GM21528 (cell line): Measurements from ENCODE around the gene COL6A2.
"Not testable (repeated sequence)": the region's sequence is repeated elsewhere in the genome, so short reads cannot be mapped to it uniquely, and the experiment has no call there.

Experiments used
- ATAC-seq: cut with Tn5 transposase; IDR thresholded peaks from one replicate; pipeline ENCODE4 v1.9.1; 2021; ENCODE audit warnings: mild to moderate bottlenecking, moderate library complexity; ENCODE audit not compliant: unreplicated experiment, low FRiP score

Gene COL6A2

GRCh38 chr21:46060596-46061061, 37.3 kb upstream of the COL6A2 start:
- no peak for ATAC-seq

- ATAC-seq = no peak
These were observed 36.8 kb upstream of the COL6A2 start for GRCh38 chr21:46061063-46061462.

DNA sequence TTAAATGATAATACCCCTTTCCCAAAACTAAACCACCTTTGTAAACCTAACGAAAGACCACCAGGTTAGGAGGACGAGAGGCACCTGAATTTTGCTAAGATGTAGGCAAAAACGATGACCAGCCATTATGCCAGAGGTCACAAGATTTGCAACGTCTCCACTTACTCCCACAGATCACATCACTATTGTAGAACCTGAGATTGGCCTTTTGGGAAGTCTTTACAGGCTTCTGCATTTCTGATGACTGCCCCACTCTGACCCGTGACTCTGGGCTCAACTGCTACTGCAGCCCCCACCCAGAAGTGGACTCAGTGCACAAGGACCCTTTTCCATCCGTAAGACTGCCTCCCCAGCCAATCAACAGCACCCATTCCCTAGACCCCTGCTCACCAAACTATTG, 36.4 kb upstream of the COL6A2 start:
- ATAC-seq = no peak

DNA sequence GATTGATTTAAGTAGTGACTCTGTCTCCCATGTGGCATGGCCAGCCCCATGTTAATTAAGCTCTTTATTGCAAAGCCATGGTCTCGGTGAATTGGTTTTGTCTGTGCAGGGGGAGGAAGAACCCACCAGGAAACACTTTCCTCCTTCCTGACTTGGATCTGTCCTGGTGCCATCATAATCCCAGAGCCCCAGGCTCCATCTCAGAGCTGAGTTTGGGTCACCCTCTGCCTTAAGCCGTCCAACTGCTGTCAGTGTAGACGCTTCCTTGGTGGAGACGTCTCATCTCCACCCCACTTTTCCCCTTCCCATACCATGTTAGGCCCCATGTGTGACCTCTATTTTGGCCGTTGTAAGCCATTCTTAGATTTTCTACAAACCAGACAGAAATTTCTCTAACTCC, 36.0 kb upstream of the COL6A2 start:
- ATAC-seq = no peak

DNA sequence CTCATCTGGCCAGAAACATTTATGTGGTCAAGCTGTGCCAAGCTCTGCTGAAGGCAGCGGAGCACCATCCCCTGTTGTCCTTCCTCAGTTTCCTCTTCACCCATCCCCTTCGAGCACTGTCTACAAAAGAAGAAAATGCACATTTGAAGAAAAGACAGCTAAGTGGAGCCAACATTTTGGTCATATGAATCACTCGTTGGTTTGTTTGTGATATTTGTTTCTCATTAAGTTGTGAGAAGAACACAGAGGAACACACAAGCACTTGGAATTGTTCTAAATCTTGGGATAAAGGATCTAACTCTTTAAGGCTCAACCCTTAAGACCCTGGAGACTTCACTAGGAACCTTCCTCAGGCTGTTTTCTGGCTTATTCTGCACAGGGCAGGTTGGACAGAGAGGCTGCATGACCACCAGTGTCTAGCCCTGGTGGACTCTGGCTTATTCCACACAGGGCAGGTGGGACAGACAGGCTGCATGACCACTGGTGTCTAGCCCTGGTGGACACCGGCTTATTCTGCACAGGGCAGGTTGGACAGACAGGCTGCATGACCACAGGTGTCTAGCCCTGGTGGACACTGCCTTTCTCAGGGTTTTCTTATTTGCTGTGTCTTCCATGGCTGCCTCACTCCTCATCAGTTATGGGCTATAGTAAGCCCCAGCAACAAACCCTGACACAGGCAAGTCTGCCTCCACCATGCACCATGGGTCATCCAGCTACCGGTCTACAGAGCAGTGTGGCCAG, 35.3 kb upstream of the COL6A2 start:
- no peak for ATAC-seq

DNA sequence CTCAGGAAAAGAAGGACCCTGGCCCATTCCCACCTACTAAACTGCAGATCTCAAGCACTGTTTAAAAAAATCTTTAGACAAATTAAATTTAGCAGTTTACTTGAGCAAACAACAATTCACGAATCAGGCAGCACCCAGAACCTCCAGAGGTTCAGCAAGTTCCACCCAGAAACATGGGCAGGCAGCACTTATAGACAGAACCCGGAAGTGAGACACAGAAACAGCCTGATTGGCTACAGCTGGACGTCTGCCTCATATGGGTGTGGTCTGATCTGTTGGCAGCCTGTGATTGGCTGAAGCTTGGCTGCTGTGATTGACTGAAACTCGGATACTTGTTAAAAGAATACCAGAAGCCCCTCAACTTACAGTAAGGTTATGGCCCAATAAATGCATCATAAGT, 34.7 kb upstream of the COL6A2 start:
- ATAC-seq = no peak

GRCh38 chr21:46063734-46064680, 33.9 kb upstream of the COL6A2 start:
- ATAC-seq = no peak

- no peak for ATAC-seq
These were observed 33.1 kb upstream of the COL6A2 start for GRCh38 chr21:46064870-46065214.

GRCh38 chr21:46065215-46065913, 32.5 kb upstream of the COL6A2 start:
- ATAC-seq = no peak

- no peak for ATAC-seq
These were observed 31.9 kb upstream of the COL6A2 start for GRCh38 chr21:46065914-46066551.

DNA sequence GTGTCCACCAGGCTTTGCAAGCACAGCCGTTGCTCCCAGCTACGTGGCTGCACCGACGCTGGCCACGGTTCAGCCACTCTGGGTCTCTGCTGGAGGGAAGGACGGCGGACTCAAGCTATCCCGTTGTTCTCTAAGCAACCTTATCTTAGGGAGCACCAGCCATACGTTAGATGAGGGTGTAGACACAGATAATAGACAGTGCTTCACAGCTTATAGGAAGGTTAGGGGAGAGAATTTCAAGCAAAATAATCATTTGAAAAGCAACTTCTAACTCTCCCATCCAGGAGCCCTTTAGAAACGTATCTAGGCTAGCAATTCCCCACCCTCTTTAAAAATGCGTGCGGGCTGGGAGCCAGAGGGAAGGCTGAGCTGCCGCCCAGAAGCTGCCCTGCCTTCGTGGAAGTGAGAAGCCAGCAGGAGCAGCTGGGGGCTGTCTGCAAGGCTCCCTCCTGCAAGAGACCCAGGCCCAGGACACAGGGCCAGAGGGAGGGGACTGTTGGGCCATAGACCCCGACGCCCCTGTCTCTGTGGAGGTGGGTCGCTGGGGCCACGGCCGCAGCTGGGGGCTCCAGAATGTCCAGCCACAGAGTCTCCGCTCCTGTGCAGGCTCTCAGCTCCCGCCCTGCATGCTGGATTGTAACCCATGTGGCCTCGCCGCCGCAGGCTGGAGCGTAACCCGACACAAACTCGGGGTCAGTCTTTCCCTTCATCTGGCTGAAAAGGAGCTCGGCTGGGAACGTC, 31.2 kb upstream of the COL6A2 start:
- ATAC-seq = no peak

- no peak for ATAC-seq
These were observed 30.3 kb upstream of the COL6A2 start for GRCh38 chr21:46067505-46068201.

GRCh38 chr21:46068516-46069079, 29.3 kb upstream of the COL6A2 start:
- no peak for ATAC-seq

DNA sequence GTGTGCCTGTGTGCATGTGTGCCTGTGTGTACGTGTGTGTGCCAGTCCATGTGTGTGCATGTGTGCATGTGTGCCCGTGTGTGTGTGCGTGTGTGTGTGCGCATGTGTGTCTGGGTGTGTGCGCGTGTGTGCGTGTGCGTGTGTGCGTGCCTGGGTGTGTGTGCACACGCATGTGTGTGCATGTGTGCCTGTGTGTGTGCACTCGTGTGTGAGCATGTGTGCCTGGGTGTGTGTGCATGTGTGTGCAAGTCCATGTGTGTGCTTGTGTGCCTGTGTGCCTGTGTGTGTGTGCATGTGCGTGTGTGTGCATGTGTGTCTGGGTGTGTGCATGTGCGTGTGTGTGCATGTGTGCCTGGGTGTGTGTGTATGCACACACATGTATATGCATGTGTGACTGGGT, 28.7 kb upstream of the COL6A2 start:
- no peak for ATAC-seq

DNA sequence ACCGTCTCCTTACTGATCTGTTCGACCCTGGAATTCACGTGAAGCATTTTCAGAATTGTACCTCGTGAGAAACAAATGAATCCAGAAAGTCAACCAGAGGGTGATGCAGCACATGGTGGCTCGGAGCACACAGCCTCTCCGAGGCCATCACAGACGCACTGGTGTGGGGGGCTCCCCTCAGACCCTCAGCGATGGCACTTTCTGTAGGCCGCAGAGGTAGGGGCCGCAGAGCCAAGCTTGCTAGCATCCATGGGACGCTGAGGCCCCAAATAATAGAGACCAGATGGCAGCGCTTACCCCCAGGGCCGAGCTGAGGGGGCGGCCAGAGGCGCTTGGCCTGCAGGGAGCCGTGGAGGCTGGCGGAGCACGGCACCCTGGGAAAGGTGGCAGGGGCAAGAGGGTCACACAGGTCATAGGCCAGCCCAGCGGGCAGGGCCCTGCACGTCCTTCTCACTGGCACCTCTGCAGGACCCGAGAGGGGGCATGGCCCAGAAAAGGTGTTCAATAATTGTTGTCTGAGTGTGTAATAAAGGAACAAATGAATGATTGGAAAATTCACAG, 28.1 kb upstream of the COL6A2 start:
- no peak for ATAC-seq

DNA sequence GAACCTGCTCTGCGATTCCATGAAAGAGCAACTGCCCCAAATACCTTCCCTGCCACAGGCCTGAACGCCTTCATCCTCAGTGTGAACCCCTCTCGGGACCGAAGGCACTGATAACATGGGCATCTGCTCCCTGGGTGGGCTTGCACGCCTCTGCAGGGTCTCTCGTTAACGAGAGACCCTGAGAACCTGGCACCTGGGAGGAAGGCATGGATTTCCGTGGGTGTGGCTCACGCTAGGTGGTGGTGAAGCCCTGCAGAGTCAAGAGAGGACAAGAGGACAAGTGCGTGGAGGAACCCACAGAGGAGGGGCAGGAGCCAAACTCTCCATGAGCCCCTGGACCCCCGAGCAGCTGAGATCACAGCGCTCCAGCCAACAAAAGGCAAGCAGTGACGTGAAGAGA, 26.8 kb upstream of the COL6A2 start:
- ATAC-seq = no peak

DNA sequence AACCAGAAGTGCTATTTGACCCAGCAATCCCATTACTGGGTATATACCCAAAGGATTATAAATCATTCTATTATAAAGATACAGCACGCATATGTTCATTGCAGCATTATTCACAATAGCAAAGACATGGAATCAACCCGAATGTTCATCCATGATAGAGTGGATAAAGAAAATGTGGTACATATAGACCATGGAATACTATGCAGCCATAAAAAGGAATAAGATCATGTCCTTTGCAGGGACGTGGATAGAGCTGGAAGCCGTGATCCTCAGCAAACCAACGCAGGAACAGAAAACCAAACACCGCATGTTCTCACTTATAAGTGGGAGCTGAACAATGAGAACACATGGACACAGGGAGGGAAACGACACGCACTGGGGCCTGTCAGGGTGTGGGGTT, 21.2 kb upstream of the COL6A2 start:
- ATAC-seq = not testable (repeated sequence)

DNA sequence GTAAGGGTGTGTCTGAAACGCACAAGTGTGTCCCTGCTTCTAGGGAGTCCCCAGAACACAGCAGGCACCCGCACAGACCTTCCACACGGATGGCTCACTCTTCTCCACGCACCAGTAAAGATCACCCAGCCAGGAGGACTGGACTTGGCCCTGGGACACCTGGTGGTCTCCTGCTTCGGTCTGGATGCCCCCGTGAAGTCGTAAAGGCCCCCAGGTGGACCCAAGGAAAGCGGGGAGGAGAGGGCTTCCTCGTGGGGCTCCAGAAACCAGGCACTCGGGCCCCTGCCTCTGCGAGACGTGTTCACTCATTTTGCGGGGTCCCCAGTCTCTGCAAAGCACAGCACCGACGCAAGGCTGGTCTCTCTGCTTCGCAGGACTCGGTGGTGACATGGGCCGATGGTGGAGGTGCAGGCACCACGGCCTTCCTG, 20.2 kb upstream of the COL6A2 start:
- no peak for ATAC-seq
